ENCODE data around the gene UGT2B11.
"Not testable (repeated sequence)": the region's sequence is repeated elsewhere in the genome, so short reads cannot be mapped to it uniquely, and the experiment has no call there.

Gene UGT2B11

DNA sequence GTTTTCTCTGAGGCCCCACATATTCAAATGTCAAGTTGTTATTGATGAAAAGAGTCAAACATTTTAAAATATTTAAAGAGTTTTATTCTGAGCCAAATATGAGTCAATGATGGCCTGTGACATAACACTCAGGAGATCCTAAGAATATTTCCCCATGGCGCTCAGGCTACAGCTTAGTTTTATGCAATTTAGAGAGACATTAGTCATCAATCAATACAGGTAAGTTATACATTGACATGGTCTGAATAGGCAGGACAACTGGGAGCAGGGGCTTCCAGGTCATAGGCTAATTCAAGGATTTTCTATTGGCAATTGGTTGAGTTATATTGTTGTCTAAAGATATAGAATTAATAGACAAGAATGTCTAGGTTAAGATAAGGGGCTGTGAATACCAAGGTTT lies 34.7 kb downstream of the UGT2B11 start:
- not testable (repeated sequence) for H3K79me2 ChIP-seq (ENCODE audit: low read length); H3K36me3 ChIP-seq (replicated peaks; ENCODE audit: low read depth, low read length); H3K4me1 ChIP-seq (ENCODE audit: low read length); H3K4me2 ChIP-seq (ENCODE audit: low read length); H3K9me3 ChIP-seq (ENCODE audit: insufficient read depth, low read length); H3K4me3 ChIP-seq (ENCODE audit: low read length); H3K27me3 ChIP-seq (ENCODE audit: low read depth, low read length); H2AFZ ChIP-seq (ENCODE audit: low read depth, low read length); H3K9ac ChIP-seq (ENCODE audit: low read length); H3K27ac ChIP-seq (ENCODE audit: low read length); H4K20me1 ChIP-seq (ENCODE audit: insufficient read depth, low read length)

DNA sequence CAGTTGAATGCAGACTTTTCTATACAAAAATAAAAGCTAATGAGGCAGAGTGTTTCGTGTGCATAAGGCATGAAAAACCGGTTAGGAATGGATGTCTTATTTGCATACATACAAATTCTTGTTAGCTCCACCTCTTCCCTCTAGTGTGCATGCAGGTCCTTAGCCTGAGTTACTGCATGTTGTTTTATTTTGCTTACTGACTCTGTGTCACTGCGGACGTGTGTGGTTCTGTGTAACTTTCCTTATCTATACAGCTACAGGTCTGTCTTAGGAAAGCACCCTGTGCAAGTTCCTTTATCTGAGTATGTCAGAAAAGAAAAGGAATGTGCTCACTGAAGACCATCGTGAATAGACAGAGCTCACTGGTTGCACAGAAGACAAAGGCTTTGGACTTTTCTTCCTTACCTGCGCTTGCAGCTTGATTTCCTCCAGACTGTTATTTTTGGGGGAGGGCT lies 35.8 kb downstream of the UGT2B11 start:
- not testable (repeated sequence) for H3K4me2 ChIP-seq (ENCODE audit: low read length); H3K27me3 ChIP-seq (ENCODE audit: low read depth, low read length); H3K4me1 ChIP-seq (ENCODE audit: low read length); H3K4me3 ChIP-seq (ENCODE audit: low read length); H3K79me2 ChIP-seq (ENCODE audit: low read length); H3K36me3 ChIP-seq (replicated peaks; ENCODE audit: low read depth, low read length); H2AFZ ChIP-seq (ENCODE audit: low read depth, low read length); H3K9ac ChIP-seq (ENCODE audit: low read length); H4K20me1 ChIP-seq (ENCODE audit: insufficient read depth, low read length); H3K9me3 ChIP-seq (ENCODE audit: insufficient read depth, low read length); H3K27ac ChIP-seq (ENCODE audit: low read length)

DNA sequence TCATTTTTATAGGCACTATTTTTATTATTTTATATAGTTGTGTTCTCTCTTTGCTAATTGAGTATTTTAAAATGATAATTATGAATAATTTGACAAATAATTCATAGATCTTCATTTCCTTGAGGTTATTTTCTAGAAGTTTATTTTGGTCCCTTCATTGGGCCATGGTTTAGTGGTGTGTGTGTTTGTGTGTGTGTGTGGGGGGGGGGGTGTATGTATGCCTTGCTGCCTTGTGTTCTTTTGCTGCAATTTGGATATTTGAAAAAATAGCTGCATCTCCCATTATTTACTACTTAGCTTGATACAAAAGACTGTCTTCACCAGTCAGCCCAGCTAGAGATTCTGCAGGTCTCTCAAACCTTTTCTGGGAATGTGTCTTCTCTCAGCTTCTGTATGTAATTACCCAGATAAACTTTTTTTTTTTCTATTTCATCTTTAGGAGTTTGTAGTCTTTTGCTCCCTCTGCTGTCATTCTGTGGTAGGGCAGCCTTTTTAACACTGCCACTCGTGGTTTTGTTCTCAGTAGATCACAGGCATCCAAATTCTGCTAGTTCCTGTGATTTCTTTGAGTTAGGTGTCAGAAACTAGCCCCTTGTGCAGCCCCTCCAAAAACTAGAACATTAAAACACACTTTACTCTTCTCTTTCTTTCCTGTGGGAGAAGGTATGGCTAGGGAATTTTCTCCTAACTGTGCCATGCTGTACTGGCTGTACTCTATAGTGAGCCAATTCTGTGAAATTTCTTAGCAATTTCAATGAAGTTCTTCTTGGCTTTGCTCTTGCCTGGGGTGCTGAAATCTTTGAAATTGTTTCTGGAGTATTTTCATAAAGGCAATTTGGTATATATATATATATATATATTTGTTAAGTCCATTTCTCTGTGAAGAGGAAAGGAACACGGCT lies 44.1 kb downstream of the UGT2B11 start:
- H3K4me2 ChIP-seq (ENCODE audit: low read length); H3K9ac ChIP-seq (ENCODE audit: low read length); H4K20me1 ChIP-seq (ENCODE audit: insufficient read depth, low read length); H3K79me2 ChIP-seq (ENCODE audit: low read length); H3K27ac ChIP-seq (ENCODE audit: low read length); H3K36me3 ChIP-seq (replicated peaks; ENCODE audit: low read depth, low read length); H3K4me1 ChIP-seq (ENCODE audit: low read length); H2AFZ ChIP-seq (ENCODE audit: low read depth, low read length); H3K27me3 ChIP-seq (ENCODE audit: low read depth, low read length); H3K4me3 ChIP-seq (ENCODE audit: low read length); H3K9me3 ChIP-seq (ENCODE audit: insufficient read depth, low read length): not testable (repeated sequence)
- TF ChIP-seq, protein P1, sequence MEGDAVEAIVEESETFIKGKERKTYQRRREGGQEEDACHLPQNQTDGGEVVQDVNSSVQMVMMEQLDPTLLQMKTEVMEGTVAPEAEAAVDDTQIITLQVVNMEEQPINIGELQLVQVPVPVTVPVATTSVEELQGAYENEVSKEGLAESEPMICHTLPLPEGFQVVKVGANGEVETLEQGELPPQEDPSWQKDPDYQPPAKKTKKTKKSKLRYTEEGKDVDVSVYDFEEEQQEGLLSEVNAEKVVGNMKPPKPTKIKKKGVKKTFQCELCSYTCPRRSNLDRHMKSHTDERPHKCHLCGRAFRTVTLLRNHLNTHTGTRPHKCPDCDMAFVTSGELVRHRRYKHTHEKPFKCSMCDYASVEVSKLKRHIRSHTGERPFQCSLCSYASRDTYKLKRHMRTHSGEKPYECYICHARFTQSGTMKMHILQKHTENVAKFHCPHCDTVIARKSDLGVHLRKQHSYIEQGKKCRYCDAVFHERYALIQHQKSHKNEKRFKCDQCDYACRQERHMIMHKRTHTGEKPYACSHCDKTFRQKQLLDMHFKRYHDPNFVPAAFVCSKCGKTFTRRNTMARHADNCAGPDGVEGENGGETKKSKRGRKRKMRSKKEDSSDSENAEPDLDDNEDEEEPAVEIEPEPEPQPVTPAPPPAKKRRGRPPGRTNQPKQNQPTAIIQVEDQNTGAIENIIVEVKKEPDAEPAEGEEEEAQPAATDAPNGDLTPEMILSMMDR (IDR thresholded peaks at IDR 0.05; ENCODE audit: low read depth, low read length): peak; percentile 49

DNA sequence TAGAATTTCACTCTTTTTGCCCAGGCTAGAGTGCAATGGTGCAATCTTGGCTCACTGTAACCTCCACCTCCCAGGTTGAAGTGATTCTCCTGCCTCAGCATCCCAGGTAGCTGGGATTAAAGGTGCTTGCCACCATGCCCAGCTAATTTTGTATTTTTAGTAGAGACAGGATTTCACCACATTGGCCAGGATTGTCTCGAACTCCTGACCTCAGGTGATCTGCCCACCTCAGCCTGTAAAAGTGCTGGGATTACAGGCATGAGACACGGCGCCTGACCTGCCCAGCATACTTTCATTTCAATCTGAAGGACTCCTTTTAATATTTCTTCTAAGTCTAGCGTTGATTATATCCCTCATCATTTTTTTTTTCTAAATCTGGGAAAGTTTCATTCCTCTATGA lies 45.4 kb downstream of the UGT2B11 start:
- H4K20me1 ChIP-seq (ENCODE audit: insufficient read depth, low read length); H3K27me3 ChIP-seq (ENCODE audit: low read depth, low read length); H3K4me1 ChIP-seq (ENCODE audit: low read length); H2AFZ ChIP-seq (ENCODE audit: low read depth, low read length); H3K9me3 ChIP-seq (ENCODE audit: insufficient read depth, low read length); H3K36me3 ChIP-seq (replicated peaks; ENCODE audit: low read depth, low read length); H3K4me2 ChIP-seq (ENCODE audit: low read length); H3K27ac ChIP-seq (ENCODE audit: low read length); H3K9ac ChIP-seq (ENCODE audit: low read length); H3K4me3 ChIP-seq (ENCODE audit: low read length); H3K79me2 ChIP-seq (ENCODE audit: low read length): not testable (repeated sequence)

DNA sequence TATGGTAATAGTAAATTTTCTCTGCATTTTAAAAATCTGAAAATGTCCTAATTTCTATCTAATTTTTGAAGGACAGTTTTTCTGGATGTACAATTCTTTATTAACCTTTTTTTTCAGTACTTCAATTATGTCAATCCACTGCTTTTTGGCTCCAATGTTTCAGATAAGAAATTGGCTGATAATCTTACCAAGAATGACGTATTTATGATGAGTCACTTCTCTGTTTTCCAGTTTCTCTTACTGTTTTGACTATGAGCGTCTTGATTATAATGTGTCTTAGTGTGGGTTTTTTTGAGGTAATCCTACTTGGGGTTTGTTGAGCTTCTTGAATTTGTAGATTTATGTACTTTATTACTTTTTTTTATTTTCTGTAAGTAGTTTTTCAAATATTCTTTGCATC lies 47.2 kb downstream of the UGT2B11 start:
- H3K27me3 ChIP-seq (ENCODE audit: low read depth, low read length): no peaks in the 10 kb centered on the region
- no peak overlapping the region for H3K4me2 ChIP-seq (ENCODE audit: low read length)
- H3K4me3 ChIP-seq (ENCODE audit: low read length): no peak overlapping the region
- no peak overlapping the region for H3K9ac ChIP-seq (ENCODE audit: low read length)
- no peaks in the 10 kb centered on the region for H3K36me3 ChIP-seq (replicated peaks; ENCODE audit: low read depth, low read length)
- H3K4me1 ChIP-seq (ENCODE audit: low read length): no peaks in the 10 kb centered on the region
- no peak overlapping the region for H2AFZ ChIP-seq (ENCODE audit: low read depth, low read length)
- no peak for TF ChIP-seq EZH2phosphoT487 (IDR thresholded peaks at IDR 0.05; ENCODE audit: low read depth)
- TF ChIP-seq, protein P1 (IDR thresholded peaks at IDR 0.05; ENCODE audit: low read depth, low read length): no peak
- no peak overlapping the region for H3K27ac ChIP-seq (ENCODE audit: low read length)
- no peaks in the 10 kb centered on the region for H3K79me2 ChIP-seq (ENCODE audit: low read length)
- H4K20me1 ChIP-seq (ENCODE audit: insufficient read depth, low read length): no peaks in the 10 kb centered on the region
- H3K9me3 ChIP-seq (ENCODE audit: insufficient read depth, low read length): peaks cover 7% of the 10 kb centered on the region; the same call in 1 of the 2 replicates

DNA sequence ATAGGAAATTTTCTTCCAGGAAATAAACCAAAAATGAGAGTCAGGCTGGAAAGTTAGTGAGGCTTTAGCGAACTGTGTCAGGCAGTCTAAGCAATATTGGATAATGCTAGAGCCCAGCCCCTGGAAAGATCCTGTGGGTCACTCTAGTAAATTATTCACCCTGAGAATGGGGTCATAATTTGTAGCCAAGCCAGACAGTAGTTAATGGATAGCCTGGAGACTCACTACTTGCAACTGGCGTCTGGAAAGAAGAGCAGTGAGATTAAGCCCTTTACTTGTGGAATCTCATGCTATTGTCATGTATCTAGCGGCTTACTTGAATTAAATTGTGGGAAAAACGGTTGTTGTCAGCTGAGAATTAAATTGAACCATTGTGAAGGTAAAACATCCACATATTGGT lies 48.2 kb downstream of the UGT2B11 start:
- not testable (repeated sequence) for H4K20me1 ChIP-seq (ENCODE audit: insufficient read depth, low read length); H3K27ac ChIP-seq (ENCODE audit: low read length); H3K4me2 ChIP-seq (ENCODE audit: low read length); H2AFZ ChIP-seq (ENCODE audit: low read depth, low read length); H3K9me3 ChIP-seq (ENCODE audit: insufficient read depth, low read length); H3K9ac ChIP-seq (ENCODE audit: low read length); H3K79me2 ChIP-seq (ENCODE audit: low read length); H3K4me3 ChIP-seq (ENCODE audit: low read length); H3K4me1 ChIP-seq (ENCODE audit: low read length); H3K36me3 ChIP-seq (replicated peaks; ENCODE audit: low read depth, low read length); H3K27me3 ChIP-seq (ENCODE audit: low read depth, low read length)

DNA sequence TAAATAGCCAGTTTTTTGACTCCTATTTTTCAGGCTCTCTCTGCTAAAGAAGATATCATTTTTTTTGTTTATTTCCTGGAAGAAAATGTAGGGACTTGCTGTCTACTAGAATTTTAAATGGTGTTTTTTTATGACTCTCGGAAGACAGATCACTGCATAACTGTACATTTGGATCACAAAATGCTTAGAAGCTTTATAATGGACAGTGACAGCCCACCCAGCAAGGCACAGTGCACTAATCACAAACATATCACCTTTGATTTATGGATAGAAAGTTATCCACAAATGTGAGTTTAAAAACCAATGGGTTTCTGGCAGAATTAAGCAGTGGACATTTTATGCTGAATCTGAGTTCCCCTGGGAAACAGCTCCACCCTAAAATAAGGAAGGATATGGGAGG lies 48.8 kb downstream of the UGT2B11 start:
- not testable (repeated sequence) for H3K27ac ChIP-seq (ENCODE audit: low read length); H3K4me2 ChIP-seq (ENCODE audit: low read length); H3K4me1 ChIP-seq (ENCODE audit: low read length); H3K9me3 ChIP-seq (ENCODE audit: insufficient read depth, low read length); H3K36me3 ChIP-seq (replicated peaks; ENCODE audit: low read depth, low read length); H3K4me3 ChIP-seq (ENCODE audit: low read length); H3K79me2 ChIP-seq (ENCODE audit: low read length); H4K20me1 ChIP-seq (ENCODE audit: insufficient read depth, low read length); H3K9ac ChIP-seq (ENCODE audit: low read length); H2AFZ ChIP-seq (ENCODE audit: low read depth, low read length); H3K27me3 ChIP-seq (ENCODE audit: low read depth, low read length)

Data from OCI-LY3 (cell line).